ENCODE results near the gene ELF4. TPM values are rescaled to one million over a fixed set of nuclear protein-coding genes. Genes with fewer than 3 reads are reported as not detected.

ELF4 gene
- total RNA-seq, 2 donors from 2014 or later = 1.6 to 3.6 TPM

DNA sequence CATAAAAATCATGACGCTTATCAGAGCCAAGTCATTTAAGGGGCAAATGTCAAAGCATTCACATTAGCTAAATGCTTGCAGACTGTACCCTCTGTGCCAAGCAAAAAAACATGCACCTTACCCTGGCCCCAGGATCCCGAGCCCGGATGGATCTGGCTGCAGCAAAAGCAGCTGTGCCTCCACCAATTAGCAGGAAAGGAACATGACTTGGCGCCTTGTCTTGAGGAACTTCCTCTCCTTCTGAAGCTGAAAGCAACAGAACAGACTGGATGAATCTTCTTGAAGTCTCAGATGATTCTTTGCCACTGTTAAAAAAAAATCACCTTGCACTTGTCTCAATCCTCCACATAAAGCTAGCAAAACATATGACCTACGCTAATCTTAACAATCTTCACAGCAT is 37.3 kb upstream of the ELF4 start:
- Histone ChIP-seq H3K36me3 (replicated peaks in 1 of 2; ENCODE audit: insufficient read depth in 1 of 2, low read depth in 2 of 2) (peaks cover 0 to 2% of the 10 kb centered on the region in 2 donors), H3K4me3 (no peak overlapping the region), H3K27ac (no peak overlapping the region), H3K27me3 (no peaks in the 10 kb centered on the region), H3K9me3 (no peaks in the 10 kb centered on the region), H3K4me1 (no peaks in the 10 kb centered on the region)
- ATAC-seq (no peak), DNase-seq (no peak)
- 79 to 100% methylated on average over 1 to 5 of the region's 5 CpGs for WGBS, 2 donors
- TF ChIP-seq, protein P1, sequence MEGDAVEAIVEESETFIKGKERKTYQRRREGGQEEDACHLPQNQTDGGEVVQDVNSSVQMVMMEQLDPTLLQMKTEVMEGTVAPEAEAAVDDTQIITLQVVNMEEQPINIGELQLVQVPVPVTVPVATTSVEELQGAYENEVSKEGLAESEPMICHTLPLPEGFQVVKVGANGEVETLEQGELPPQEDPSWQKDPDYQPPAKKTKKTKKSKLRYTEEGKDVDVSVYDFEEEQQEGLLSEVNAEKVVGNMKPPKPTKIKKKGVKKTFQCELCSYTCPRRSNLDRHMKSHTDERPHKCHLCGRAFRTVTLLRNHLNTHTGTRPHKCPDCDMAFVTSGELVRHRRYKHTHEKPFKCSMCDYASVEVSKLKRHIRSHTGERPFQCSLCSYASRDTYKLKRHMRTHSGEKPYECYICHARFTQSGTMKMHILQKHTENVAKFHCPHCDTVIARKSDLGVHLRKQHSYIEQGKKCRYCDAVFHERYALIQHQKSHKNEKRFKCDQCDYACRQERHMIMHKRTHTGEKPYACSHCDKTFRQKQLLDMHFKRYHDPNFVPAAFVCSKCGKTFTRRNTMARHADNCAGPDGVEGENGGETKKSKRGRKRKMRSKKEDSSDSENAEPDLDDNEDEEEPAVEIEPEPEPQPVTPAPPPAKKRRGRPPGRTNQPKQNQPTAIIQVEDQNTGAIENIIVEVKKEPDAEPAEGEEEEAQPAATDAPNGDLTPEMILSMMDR (IDR thresholded peaks at IDR 0.05) = no peak
- TF ChIP-seq POLR2A (IDR thresholded peaks at IDR 0.05) = no peak
- intact Hi-C loops (cut with DNase I) = no loop called here

DNA sequence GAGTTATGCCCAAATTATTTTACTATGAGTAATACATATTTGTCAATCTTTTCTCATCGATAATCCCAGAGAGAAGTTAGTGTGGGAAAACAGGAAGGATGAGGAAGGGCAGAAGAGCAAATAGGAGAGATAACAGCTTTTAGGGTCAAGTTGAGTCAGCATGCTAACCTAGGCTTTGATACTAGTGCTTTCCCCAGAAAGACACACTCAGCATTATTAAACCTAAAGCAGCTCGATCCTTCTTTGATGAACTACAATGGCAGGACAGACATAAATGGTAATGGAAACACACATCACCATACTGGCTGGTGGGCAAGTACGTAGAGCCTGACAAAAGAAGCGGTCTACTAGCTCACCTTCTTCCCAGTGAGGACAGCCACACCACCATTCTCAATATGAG is 34.8 kb upstream of the ELF4 start:
- no peak overlapping the region for H3K27ac ChIP-seq
- H3K36me3 ChIP-seq (replicated peaks in 1 of 2; ENCODE audit: insufficient read depth in 1 of 2, low read depth in 2 of 2) = peaks cover 0 to 2% of the 10 kb centered on the region in 2 donors
- WGBS, 2 donors = 89 to 96% methylated on average over 3 to 4 of the region's 4 CpGs
- no peak overlapping the region for H3K4me3 ChIP-seq
- no peaks in the 10 kb centered on the region for H3K4me1 ChIP-seq
- TF ChIP-seq, protein P1 (IDR thresholded peaks at IDR 0.05) = no peak
- no peak for TF ChIP-seq POLR2A (IDR thresholded peaks at IDR 0.05)
- no peak for ATAC-seq
- no peak for DNase-seq
- H3K9me3 ChIP-seq = no peaks in the 10 kb centered on the region
- no peaks in the 10 kb centered on the region for H3K27me3 ChIP-seq
- intact Hi-C loops (cut with DNase I) = no loop called here

DNA sequence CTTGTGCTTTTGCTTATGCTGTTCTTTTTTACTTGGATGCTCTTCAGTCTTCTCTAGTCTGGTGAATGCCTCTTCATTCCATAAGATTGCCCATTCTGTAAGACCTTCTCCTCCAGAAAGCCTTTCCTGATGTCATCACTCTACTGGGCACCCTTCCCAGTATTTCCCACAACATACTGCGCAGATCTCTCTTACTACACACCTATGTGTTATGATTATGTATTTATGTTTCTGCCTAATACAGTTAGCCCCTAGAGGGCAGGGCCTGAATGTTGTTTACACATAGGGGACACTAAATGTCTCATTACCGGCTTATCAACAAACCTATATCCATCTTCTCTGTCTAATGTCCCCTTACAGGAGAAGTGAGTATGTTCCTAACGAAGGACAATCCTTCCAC is 34.2 kb upstream of the ELF4 start:
- Histone ChIP-seq H3K9me3 (no peaks in the 10 kb centered on the region), H3K4me1 (no peaks in the 10 kb centered on the region), H3K27ac (no peak overlapping the region), H3K4me3 (no peak overlapping the region), H3K36me3 (replicated peaks in 1 of 2; ENCODE audit: insufficient read depth in 1 of 2, low read depth in 2 of 2) (peaks cover 0 to 2% of the 10 kb centered on the region in 2 donors), H3K27me3 (no peaks in the 10 kb centered on the region)
- DNase-seq (no peak), ATAC-seq (no peak)
- TF ChIP-seq, protein P1 (IDR thresholded peaks at IDR 0.05) = no peak
- no peak for TF ChIP-seq POLR2A (IDR thresholded peaks at IDR 0.05)
- WGBS, 2 donors = 84 to 95% methylated on average over 3 of the region's 3 CpGs
- intact Hi-C loops (cut with DNase I) = no loop called here

DNA sequence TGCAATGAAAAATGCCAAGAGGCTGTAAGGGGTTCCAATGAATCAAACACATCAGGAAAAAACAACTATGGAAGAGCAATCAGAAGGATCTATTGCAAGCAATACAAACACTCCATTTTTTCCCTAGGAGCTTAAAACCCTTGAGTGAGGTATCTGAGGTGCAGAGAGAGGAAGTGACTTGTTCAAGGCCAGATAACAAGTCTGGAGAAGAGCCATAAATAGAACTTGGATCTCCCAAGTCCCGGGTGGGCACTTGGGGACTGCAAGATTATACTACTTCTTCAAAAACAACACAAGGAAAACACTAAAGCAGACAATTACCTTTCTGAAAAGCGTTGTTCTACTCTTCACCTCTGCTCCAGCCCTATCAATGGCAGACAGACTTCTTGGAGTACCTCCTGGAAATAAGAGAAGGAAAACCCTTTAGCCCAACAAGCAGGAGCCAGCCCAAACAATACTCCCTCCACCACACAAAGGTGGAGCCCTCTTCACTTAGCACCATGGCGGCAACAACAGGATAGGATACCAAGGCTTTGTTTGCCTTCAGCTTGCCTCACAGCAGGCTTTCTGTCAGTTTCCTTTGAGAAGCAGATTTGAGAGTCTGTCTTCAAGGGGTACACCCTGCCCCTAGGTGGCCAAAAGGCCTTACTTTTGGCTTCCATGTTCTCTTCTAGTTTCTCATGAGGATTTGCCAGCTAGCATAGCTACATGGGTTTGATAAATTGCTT is 29.3 kb upstream of the ELF4 start:
- ATAC-seq (no peak), DNase-seq (no peak)
- H3K4me1 ChIP-seq = no peaks in the 10 kb centered on the region
- H3K27me3 ChIP-seq = no peaks in the 10 kb centered on the region
- peaks cover 0 to 3% of the 10 kb centered on the region in 2 donors for H3K36me3 ChIP-seq (replicated peaks in 1 of 2; ENCODE audit: insufficient read depth in 1 of 2, low read depth in 2 of 2)
- no peak overlapping the region for H3K4me3 ChIP-seq
- 17 to 53% methylated on average over 2 to 3 of the region's 3 CpGs for WGBS, 2 donors
- intact Hi-C loops (cut with DNase I) = no loop called here
- H3K9me3 ChIP-seq = no peaks in the 10 kb centered on the region
- TF ChIP-seq, protein P1 (IDR thresholded peaks at IDR 0.05) = no peak
- H3K27ac ChIP-seq = no peak overlapping the region

DNA sequence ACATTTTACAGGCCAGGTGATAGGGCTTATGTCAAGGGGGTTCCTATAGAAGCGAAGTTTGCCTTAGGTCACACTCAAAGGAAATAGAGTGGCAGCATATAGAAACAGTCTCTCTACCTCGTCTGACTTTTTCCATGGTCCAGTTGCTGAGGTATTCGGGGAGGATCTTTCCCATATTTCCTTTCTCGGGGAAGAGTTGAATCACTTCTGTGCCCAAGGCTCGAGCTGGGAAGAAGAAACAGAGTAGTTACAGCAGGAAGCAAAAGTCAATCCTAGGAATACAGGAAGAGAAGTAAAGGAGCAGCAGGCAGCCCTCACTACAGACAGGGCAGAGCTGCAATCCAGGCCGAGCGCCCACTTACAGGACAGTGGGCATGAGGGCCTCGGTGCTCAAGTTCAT is 26.7 kb upstream of the ELF4 start:
- Histone ChIP-seq H3K4me1 (no peaks in the 10 kb centered on the region), H3K36me3 (replicated peaks in 1 of 2; ENCODE audit: insufficient read depth in 1 of 2, low read depth in 2 of 2) (peaks cover 0 to 3% of the 10 kb centered on the region in 2 donors), H3K27me3 (no peaks in the 10 kb centered on the region), H3K27ac (no peak overlapping the region), H3K4me3 (no peak overlapping the region), H3K9me3 (no peaks in the 10 kb centered on the region)
- intact Hi-C loops (cut with DNase I) = no loop called here
- ATAC-seq = no peak
- TF ChIP-seq, protein P1 (IDR thresholded peaks at IDR 0.05) = no peak
- no peak for TF ChIP-seq POLR2A (IDR thresholded peaks at IDR 0.05)
- 91 to 95% methylated on average over 5 to 8 of the region's 8 CpGs for WGBS, 2 donors
- DNase-seq = no peak

Measured in body of pancreas (tissue), 4 donors.